ENCODE results near the gene SOCS2. TPM values are rescaled to one million over a fixed set of nuclear protein-coding genes. Genes with fewer than 3 reads are reported as not detected.

Gene SOCS2
- total and polyA plus RNA-seq, 2 of the 8 experiments (the other 6 are each of a cell fraction or from before 2014, with no cell fraction given): 14.5 to 18.0 TPM

DNA sequence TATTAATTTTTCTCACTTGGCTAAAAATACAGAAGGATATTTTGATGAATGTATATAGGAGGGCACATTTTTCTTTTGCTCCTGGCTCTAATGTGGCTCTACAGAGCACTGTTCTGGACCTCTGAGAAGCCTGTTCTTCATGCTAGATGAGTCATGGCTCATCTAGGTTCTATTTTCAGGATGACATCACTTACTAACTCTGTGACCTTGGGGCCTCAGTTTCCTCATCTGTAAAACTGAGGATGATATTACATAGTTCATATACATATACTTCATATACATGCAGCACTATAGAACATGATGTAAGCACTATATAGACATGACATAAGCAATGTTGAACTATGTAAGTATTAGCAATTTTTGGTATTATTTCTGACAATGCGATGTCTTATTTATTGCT is 35.8 kb downstream of the SOCS2 start (continued):
- TF ChIP-seq, protein P1, sequence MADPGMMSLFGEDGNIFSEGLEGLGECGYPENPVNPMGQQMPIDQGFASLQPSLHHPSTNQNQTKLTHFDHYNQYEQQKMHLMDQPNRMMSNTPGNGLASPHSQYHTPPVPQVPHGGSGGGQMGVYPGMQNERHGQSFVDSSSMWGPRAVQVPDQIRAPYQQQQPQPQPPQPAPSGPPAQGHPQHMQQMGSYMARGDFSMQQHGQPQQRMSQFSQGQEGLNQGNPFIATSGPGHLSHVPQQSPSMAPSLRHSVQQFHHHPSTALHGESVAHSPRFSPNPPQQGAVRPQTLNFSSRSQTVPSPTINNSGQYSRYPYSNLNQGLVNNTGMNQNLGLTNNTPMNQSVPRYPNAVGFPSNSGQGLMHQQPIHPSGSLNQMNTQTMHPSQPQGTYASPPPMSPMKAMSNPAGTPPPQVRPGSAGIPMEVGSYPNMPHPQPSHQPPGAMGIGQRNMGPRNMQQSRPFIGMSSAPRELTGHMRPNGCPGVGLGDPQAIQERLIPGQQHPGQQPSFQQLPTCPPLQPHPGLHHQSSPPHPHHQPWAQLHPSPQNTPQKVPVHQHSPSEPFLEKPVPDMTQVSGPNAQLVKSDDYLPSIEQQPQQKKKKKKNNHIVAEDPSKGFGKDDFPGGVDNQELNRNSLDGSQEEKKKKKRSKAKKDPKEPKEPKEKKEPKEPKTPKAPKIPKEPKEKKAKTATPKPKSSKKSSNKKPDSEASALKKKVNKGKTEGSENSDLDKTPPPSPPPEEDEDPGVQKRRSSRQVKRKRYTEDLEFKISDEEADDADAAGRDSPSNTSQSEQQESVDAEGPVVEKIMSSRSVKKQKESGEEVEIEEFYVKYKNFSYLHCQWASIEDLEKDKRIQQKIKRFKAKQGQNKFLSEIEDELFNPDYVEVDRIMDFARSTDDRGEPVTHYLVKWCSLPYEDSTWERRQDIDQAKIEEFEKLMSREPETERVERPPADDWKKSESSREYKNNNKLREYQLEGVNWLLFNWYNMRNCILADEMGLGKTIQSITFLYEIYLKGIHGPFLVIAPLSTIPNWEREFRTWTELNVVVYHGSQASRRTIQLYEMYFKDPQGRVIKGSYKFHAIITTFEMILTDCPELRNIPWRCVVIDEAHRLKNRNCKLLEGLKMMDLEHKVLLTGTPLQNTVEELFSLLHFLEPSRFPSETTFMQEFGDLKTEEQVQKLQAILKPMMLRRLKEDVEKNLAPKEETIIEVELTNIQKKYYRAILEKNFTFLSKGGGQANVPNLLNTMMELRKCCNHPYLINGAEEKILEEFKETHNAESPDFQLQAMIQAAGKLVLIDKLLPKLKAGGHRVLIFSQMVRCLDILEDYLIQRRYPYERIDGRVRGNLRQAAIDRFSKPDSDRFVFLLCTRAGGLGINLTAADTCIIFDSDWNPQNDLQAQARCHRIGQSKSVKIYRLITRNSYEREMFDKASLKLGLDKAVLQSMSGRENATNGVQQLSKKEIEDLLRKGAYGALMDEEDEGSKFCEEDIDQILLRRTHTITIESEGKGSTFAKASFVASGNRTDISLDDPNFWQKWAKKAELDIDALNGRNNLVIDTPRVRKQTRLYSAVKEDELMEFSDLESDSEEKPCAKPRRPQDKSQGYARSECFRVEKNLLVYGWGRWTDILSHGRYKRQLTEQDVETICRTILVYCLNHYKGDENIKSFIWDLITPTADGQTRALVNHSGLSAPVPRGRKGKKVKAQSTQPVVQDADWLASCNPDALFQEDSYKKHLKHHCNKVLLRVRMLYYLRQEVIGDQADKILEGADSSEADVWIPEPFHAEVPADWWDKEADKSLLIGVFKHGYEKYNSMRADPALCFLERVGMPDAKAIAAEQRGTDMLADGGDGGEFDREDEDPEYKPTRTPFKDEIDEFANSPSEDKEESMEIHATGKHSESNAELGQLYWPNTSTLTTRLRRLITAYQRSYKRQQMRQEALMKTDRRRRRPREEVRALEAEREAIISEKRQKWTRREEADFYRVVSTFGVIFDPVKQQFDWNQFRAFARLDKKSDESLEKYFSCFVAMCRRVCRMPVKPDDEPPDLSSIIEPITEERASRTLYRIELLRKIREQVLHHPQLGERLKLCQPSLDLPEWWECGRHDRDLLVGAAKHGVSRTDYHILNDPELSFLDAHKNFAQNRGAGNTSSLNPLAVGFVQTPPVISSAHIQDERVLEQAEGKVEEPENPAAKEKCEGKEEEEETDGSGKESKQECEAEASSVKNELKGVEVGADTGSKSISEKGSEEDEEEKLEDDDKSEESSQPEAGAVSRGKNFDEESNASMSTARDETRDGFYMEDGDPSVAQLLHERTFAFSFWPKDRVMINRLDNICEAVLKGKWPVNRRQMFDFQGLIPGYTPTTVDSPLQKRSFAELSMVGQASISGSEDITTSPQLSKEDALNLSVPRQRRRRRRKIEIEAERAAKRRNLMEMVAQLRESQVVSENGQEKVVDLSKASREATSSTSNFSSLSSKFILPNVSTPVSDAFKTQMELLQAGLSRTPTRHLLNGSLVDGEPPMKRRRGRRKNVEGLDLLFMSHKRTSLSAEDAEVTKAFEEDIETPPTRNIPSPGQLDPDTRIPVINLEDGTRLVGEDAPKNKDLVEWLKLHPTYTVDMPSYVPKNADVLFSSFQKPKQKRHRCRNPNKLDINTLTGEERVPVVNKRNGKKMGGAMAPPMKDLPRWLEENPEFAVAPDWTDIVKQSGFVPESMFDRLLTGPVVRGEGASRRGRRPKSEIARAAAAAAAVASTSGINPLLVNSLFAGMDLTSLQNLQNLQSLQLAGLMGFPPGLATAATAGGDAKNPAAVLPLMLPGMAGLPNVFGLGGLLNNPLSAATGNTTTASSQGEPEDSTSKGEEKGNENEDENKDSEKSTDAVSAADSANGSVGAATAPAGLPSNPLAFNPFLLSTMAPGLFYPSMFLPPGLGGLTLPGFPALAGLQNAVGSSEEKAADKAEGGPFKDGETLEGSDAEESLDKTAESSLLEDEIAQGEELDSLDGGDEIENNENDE (IDR thresholded peaks at IDR 0.05; ENCODE audit: insufficient replicate concordance, low read length): no peak
- TF ChIP-seq EP300 (IDR thresholded peaks at IDR 0.05; ENCODE audit: borderline replicate concordance in 1 of 2, low read depth in 2 of 2, low read length in 2 of 2) (no peak), SP4 (IDR thresholded peaks at IDR 0.05; ENCODE audit: low read length) (no peak), ASH2L (IDR thresholded peaks at IDR 0.05; ENCODE audit: low read length) (no peak), RXRA (IDR thresholded peaks at IDR 0.05; ENCODE audit: insufficient read depth, low read depth, low read length) (no peak)
